ENCODE measurements around the gene FOXJ2. TPM values are rescaled to one million over a fixed set of nuclear protein-coding genes. Genes with fewer than 3 reads are reported as not detected.

The FOXJ2 gene
- total RNA-seq, 2 donors from 2014 or later, result 15.4 to 27.8 TPM

DNA sequence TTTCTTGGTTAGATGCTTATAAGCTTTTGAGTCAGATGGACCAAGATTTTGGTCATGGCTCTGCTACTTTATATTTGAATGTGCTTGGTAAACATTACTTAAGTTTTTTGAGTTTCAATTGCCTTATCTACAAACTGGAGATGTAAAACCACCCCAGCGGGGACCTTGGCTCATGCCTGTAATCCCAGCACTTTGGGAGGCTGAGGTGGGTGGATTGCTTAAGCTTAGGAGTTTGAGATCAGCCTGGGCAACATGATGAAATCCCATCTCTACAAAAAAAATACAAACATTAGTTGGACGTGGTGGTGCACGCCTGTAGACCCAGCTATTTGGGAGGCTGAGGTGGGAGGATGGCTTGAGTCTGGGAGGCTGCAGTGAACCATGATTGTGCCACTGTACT, 60.8 kb downstream of the FOXJ2 start:
- intact Hi-C loops (cut with DNase I), result no loop called here

DNA sequence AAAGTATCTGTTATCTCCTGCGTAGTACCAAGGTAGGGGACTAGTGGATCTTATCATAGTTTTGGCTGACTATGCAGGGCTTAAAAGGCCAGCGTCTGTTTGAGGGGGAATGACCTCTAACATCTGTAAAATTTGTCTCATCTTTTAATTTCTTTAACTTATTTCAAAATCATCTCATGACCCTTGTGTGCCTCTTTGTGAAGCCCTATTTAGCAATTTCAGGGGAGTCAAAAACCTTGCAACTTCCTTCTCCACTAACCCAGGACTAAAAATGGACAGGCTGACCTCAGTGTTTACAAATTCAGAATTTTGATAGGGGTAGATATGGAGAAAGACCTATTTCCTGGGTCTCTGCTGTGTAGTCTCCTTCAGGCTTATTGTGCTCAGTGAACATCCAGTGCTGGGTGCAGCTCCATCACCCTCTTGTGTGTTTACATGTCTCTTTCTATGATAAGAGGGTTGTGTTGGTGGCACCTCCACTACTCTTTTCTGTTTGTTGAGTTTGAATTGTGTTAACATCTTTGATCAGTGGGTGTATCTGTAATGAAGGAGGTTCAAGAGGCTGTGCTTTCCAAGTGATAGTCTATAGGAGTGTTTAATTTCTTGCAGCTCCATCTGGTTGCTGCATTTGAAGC, 63.9 kb downstream of the FOXJ2 start:
- TF ChIP-seq, protein P1, sequence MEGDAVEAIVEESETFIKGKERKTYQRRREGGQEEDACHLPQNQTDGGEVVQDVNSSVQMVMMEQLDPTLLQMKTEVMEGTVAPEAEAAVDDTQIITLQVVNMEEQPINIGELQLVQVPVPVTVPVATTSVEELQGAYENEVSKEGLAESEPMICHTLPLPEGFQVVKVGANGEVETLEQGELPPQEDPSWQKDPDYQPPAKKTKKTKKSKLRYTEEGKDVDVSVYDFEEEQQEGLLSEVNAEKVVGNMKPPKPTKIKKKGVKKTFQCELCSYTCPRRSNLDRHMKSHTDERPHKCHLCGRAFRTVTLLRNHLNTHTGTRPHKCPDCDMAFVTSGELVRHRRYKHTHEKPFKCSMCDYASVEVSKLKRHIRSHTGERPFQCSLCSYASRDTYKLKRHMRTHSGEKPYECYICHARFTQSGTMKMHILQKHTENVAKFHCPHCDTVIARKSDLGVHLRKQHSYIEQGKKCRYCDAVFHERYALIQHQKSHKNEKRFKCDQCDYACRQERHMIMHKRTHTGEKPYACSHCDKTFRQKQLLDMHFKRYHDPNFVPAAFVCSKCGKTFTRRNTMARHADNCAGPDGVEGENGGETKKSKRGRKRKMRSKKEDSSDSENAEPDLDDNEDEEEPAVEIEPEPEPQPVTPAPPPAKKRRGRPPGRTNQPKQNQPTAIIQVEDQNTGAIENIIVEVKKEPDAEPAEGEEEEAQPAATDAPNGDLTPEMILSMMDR (IDR thresholded peaks at IDR 0.05), result no peak
- WGBS, result 89% methylated on average over 2 of the region's 2 CpGs
- intact Hi-C loops (cut with DNase I), result no loop called here

More for the DNA sequence above, 60.8 kb downstream of the FOXJ2 start:
- H3K27ac ChIP-seq, result no peak overlapping the region
- H3K36me3 ChIP-seq, result peaks cover 6 to 15% of the 10 kb centered on the region in 2 donors
- H3K4me1 ChIP-seq (replicated peaks), result no peaks in the 10 kb centered on the region
- no peak overlapping the region for H3K4me3 ChIP-seq
- 93% methylated on average over 3 of the region's 3 CpGs for WGBS
- TF ChIP-seq, protein P1 (IDR thresholded peaks at IDR 0.05), result no peak
- TF ChIP-seq POLR2AphosphoS5 (IDR thresholded peaks at IDR 0.05), result no peak
- no peak for TF ChIP-seq POLR2A (IDR thresholded peaks at IDR 0.05)
- no peaks in the 10 kb centered on the region for H3K27me3 ChIP-seq (replicated peaks; ENCODE audit: insufficient read depth)
- no peak for DNase-seq (ENCODE audit: low spot score)
- H3K9me3 ChIP-seq, result no peaks in the 10 kb centered on the region

DNA sequence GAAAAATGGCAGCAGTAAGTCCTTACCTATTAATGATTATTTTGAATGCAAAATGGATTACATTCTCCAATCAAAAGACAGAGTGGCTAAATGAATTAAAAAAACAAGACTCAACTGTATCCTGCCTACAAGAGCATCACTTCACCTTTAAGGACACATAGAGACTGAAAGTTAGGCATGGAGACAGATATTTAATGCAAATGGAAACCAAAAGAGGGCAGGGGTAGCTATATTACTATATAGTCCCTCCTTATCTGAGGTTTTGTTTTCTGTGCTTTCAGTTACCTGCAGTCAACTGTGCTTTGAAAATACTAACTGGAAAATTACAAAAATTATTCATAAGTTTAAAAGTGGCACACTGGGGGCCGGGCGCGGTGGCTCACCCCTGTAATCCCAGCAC, 66.7 kb downstream of the FOXJ2 start:
- H3K4me3 ChIP-seq, result no peak overlapping the region
- H3K36me3 ChIP-seq, result peaks cover 6% of the 10 kb centered on the region in 2 donors
- TF ChIP-seq, protein P1 (IDR thresholded peaks at IDR 0.05), result no peak
- TF ChIP-seq POLR2AphosphoS5 (IDR thresholded peaks at IDR 0.05), result no peak
- TF ChIP-seq POLR2A (IDR thresholded peaks at IDR 0.05), result no peak
- no peaks in the 10 kb centered on the region for H3K27me3 ChIP-seq (replicated peaks; ENCODE audit: insufficient read depth)
- WGBS, result 97% methylated on average over 3 of the region's 3 CpGs
- no peaks in the 10 kb centered on the region for H3K4me1 ChIP-seq (replicated peaks)
- H3K9me3 ChIP-seq, result no peaks in the 10 kb centered on the region
- DNase-seq (ENCODE audit: low spot score), result no peak
- H3K27ac ChIP-seq, result no peak overlapping the region
- intact Hi-C loops (cut with DNase I), result no loop called here

More for the DNA sequence above, 63.9 kb downstream of the FOXJ2 start:
- no peak overlapping the region for H3K27ac ChIP-seq
- peaks cover 6 to 15% of the 10 kb centered on the region in 2 donors for H3K36me3 ChIP-seq
- H3K27me3 ChIP-seq (replicated peaks; ENCODE audit: insufficient read depth), result no peaks in the 10 kb centered on the region
- no peak overlapping the region for H3K4me3 ChIP-seq
- no peaks in the 10 kb centered on the region for H3K9me3 ChIP-seq
- H3K4me1 ChIP-seq (replicated peaks), result no peaks in the 10 kb centered on the region
- no peak for DNase-seq (ENCODE audit: low spot score)

Other genes with a start within 250 kb of the FOXJ2 start
- under 1 TPM; 0.05 to 0.23 TPM for gene NANOG, start 243.3 kb upstream of the FOXJ2 start, total RNA-seq
- gene SLC2A14, start 159.8 kb upstream of the FOXJ2 start, total RNA-seq, result 10 to 100 TPM in 1 of 2 donors, not detected in 1; 10.7 TPM
- gene SLC2A3, start 96.5 kb upstream of the FOXJ2 start, total RNA-seq, result 10 to 100 TPM in 1 of 2 donors, 1 to 10 TPM in 1; 4.1 to 21.2 TPM
- gene C3AR1, start 33.6 kb downstream of the FOXJ2 start, total RNA-seq, result 1 to 10 TPM; 1.5 to 3.4 TPM
- 10 to 100 TPM; 52.0 to 60.2 TPM for gene NECAP1, start 49.6 kb downstream of the FOXJ2 start, total RNA-seq
- 1 to 10 TPM in 1 of 2 donors, not detected in 1; 1.1 TPM for gene CLEC4A, start 90.9 kb downstream of the FOXJ2 start, total RNA-seq
- not detected for gene ZNF705A, start 124.3 kb downstream of the FOXJ2 start, total RNA-seq
- gene FAM90A1, start 194.9 kb downstream of the FOXJ2 start, total RNA-seq, result under 1 TPM; 0.18 to 0.68 TPM